GM12872 (cell line): Measurements from ENCODE around the gene MRPL10.

Experiments used
- TF ChIP-seq, protein P1 (sequence below): IDR thresholded peaks from 3 replicates; pipeline ENCODE4 v1.5.1; 2011; ENCODE audit warnings: low read depth, mild to moderate bottlenecking, low read length, moderate library complexity; ENCODE audit not compliant: insufficient read depth

MRPL10 gene

DNA sequence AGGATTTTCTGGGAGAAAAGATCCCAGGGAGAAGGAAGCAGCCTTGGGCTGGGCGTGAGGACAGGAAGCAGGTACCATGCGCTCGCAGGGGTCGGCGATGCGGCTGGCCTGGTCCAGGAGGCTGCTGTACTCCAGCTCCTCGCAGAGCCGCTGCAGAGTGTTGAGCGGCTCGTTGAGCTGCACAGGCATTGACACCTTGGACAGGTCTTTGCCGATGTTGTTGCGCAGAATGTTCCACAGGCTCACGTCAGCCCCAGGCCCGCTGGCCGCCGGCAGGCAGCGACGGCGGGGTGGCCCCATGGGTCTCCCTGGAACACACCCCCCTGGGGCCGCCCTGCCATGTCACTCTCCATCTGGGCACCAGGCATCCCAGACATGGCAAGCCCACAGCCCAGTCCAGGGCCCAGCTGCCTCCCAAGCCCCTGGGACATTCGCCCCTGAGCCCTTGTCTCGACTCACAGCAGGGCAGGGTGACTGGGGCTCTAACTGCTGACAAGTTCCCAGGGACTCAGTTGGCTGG is 17.8 kb downstream of the MRPL10 start:
- TF ChIP-seq, protein P1, sequence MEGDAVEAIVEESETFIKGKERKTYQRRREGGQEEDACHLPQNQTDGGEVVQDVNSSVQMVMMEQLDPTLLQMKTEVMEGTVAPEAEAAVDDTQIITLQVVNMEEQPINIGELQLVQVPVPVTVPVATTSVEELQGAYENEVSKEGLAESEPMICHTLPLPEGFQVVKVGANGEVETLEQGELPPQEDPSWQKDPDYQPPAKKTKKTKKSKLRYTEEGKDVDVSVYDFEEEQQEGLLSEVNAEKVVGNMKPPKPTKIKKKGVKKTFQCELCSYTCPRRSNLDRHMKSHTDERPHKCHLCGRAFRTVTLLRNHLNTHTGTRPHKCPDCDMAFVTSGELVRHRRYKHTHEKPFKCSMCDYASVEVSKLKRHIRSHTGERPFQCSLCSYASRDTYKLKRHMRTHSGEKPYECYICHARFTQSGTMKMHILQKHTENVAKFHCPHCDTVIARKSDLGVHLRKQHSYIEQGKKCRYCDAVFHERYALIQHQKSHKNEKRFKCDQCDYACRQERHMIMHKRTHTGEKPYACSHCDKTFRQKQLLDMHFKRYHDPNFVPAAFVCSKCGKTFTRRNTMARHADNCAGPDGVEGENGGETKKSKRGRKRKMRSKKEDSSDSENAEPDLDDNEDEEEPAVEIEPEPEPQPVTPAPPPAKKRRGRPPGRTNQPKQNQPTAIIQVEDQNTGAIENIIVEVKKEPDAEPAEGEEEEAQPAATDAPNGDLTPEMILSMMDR: no peak

DNA sequence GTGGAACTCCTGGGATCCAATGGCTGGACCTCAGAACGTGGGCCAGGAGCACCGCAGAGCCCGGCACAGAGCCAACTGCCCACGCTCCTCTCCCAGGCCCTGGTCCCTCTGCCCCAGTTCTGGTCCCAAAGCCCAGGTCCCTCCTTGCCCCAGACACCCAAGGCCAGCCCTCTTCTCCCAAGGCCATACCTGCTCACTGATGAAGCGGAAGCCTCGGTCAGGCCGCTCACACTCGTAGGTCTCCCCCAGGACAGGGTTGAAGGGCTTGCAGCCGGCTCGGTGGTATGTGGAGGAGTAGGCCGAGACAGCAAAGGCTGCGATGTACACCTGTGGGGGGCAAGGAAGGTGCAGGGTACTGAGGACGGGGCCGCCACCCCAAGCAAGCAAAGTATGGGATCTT is 18.3 kb downstream of the MRPL10 start:
- TF ChIP-seq, protein P1: no peak

DNA sequence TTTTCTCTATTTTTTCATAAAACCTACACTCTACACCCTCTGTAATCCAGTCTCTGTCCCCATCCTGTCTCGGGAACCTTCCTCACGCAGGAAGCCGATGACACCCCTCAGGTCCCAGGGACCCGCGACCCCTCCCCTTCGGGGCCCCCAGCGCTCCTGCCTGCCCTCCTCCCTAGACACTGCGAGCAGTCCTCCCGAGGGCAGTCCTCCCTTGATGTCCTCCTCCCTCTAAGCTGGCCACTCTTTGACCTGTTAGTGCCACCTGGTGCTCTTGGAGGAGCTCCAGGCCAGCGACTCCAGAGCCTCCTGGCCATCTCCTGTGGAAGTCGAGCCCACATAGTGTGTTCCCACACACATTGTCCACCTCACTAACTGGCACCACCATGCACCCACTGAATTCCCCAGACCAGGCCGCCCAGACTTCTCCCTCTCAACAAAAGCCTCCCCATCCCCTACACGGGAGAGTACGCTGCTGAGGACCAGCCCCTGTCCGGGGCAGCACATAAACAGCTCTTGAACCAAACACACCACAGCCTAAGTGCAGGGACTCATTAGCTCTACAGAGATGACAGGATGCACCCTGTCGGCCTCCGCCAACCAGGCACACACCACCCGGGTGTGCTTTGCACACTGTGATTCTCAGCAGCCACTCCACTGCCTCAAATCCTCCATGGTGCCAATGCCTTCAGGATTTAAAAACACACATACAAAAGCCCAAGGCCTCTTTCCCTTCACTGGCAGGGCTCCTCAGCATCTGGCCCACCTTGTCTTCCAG is 19.0 kb downstream of the MRPL10 start:
- TF ChIP-seq, protein P1: no peak

DNA sequence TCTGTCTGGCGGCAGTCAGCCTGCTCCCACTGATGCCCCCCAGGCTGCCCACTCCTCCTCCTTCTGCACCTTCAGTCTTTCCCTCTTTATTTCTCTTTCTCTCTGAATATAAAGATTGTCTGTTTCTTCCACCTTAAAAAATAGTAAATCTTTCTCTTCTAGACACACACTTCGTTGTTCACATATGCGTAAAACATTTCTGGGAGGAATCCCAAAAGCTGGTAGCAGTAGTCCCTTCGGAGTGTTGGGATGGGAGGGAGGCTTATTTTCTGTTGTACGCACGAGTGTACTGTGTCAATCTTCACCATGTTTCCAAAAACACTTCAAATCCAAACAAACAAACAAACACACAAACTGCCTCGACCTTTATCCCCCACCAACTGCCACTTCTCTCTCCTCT is 19.6 kb downstream of the MRPL10 start:
- TF ChIP-seq, protein P1: no peak

DNA sequence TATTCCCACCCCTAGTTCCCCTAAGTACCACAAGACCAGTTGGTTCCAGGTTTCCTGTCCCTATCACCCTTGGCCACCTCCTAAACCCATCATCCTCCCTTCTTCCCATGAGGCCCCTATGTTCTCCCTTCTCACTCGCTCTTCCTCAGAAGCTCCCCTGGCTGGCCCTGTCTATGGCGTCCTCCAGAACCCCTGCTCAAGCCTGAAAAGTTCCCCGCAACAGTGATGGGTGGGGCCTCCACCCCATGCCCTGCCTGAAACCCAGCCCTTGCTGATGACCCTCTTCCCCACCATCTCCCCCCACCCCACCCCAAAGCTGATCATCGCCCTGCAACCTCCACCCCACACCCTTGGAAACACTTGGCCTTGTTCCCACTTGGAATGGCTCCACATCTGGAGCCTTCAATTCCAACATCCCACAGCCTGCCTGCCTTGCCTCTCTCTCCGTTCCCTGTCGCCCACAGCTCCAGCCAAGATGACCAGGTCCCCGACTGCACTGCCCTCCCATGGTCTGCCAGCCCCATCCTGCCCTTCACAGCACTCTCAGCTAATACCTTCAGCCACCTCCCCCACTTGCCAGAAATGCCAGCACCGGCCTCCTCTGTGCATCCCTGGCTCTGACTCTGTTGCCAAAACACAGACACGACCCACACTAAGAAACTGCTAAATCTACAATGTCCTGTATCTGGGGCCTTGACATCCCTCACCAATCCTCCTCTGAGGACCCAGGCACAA is 20.3 kb downstream of the MRPL10 start:
- TF ChIP-seq, protein P1: no peak

DNA sequence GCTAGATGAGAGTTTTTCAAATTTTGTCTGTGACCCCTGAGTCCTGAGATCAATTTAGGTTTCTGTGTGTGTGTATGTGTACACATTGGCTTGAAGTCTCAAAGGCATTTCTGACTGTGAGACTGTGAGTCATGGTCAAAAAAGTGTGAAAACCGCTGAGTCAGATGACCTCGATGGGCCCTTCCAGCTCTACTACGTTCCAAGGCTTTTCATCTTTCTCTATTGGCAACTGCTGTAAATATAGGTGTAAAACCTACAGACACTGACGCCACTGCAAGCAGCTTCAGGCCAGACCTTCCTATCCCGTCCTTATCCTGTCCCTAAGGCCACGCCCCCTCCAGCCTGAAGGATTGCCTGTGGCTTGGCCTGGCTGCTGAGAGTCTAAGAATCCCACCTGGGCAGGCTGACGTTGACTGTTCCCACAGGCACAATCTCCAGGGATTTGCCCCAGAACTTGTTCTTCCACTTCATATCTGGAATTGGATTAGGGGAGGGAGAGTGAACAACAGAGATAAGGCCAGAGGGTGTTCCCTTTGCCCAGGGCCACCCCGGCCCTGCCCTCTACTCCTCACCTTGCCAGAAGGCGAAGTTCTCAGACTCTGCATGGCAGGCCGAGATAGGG is 21.0 kb downstream of the MRPL10 start:
- TF ChIP-seq, protein P1: no peak

DNA sequence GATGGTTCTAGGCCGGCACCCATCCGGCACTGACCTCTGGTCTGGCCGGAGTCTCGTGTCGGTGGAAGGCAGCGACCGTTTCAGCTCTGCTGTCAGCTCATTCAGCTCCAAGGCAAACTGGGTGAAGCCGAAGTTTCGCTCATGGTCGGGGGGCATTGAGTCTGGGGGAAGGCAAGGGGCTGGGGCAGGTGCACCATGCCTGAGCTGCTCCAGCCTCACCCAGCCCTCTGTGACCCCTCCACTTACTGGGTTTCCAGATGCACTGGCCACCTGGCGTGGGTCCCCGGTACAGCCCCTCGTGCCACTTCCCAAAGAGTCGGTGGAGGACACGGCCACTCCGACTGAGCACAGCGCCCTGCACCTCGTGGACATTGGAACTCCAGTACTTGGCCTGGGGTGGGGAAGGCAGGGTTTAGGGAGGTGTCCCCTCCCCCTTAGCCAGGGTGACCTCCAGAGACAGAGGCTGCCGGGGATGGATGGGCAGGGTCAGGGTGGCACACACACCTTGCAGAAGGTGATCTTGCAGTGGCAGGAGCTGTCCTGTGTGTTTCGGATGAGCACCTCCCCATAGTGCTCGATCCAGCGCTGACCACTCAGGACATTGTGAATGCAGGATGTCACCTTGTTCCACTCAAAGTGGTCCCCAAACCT is 22.4 kb downstream of the MRPL10 start:
- TF ChIP-seq, protein P1: no peak
